HepG2 (cell line): ENCODE measurements around the gene LSR. TPM values are rescaled to one million over a fixed set of nuclear protein-coding genes. Genes with fewer than 3 reads are reported as not detected.

Experiments
- ARNT2 ChIP-seq: sonication (generic); formaldehyde crosslinking; IDR thresholded peaks from 2 replicates; pipeline ENCODE4 v1.8.0; 2022; ENCODE audit warnings: mild to moderate bottlenecking, low read depth, missing genetic modification reagents, moderate library complexity
- FOXK1 ChIP-seq: sonication (generic); formaldehyde crosslinking; IDR thresholded peaks from 2 replicates; pipeline ENCODE4 v1.4.0; 2020; ENCODE audit warnings: low read depth, missing genetic modification reagents, borderline replicate concordance
- HNF4G ChIP-seq, 2 experiments: sonication (generic) in 1 of 2; formaldehyde crosslinking in 1 of 2; IDR thresholded peaks; 2 replicates each; pipeline versions ENCODE4 v1.4.0 to v1.6.1; 2011 to 2020; ENCODE audit warnings: borderline replicate concordance in 2 of 2, low read depth in 2 of 2, mild to moderate bottlenecking in 2 of 2, low read length in 1 of 2, missing genetic modification reagents in 1 of 2, moderate library complexity in 1 of 2
- NFKBIZ ChIP-seq: IDR thresholded peaks from 2 replicates; pipeline ENCODE4 v1.6.1; 2018; ENCODE audit warnings: missing genetic modification reagents, missing compliant biosample characterization
- NR3C1 ChIP-seq: sonication (generic); formaldehyde crosslinking; IDR thresholded peaks from 2 replicates; pipeline ENCODE4 v1.4.0; 2020; ENCODE audit warnings: missing genetic modification reagents
- SETDB1 ChIP-seq: sonication (generic); formaldehyde crosslinking; IDR thresholded peaks from 2 replicates; pipeline ENCODE4 v1.5.1; 2020; ENCODE audit warnings: missing genetic modification reagents, mild to moderate bottlenecking, borderline replicate concordance
- SP5 ChIP-seq: IDR thresholded peaks from 2 replicates; pipeline ENCODE4 v1.6.1; 2016; ENCODE audit warnings: low read depth, borderline replicate concordance
- THYN1 ChIP-seq: sonication (generic); formaldehyde crosslinking; IDR thresholded peaks from 2 replicates; pipeline ENCODE4 v1.8.1; 2023; ENCODE audit warnings: low read depth, mild to moderate bottlenecking, moderate library complexity, missing genetic modification reagents, borderline replicate concordance
- ZBED4 ChIP-seq: sonication (generic); formaldehyde crosslinking; IDR thresholded peaks from 2 replicates; pipeline ENCODE4 v1.4.0; 2020; ENCODE audit warnings: missing genetic modification reagents, borderline replicate concordance
- ZBTB37 ChIP-seq: sonication (generic); formaldehyde crosslinking; IDR thresholded peaks from 2 replicates; pipeline ENCODE4 v1.4.0; 2020; ENCODE audit warnings: mild to moderate bottlenecking, missing genetic modification reagents
- ZNF256 ChIP-seq: sonication (generic); formaldehyde crosslinking; conservative IDR thresholded peaks from 2 replicates; pipeline ENCODE4 v1.4.0; 2020; ENCODE audit warnings: missing genetic modification reagents
- ZNF274 ChIP-seq: sonication (generic); formaldehyde crosslinking; IDR thresholded peaks from 2 replicates; pipeline ENCODE4 v1.5.1; 2020; ENCODE audit warnings: mild to moderate bottlenecking, missing genetic modification reagents
- ZNF337 ChIP-seq: sonication (generic); formaldehyde crosslinking; IDR thresholded peaks from 2 replicates; pipeline ENCODE4 v1.5.1; 2020; ENCODE audit warnings: missing genetic modification reagents, low read depth, mild to moderate bottlenecking, borderline replicate concordance
- ZNF382 ChIP-seq: sonication (generic); formaldehyde crosslinking; IDR thresholded peaks from 2 replicates; pipeline ENCODE4 v1.5.0; 2020; ENCODE audit warnings: missing genetic modification reagents, mild to moderate bottlenecking, borderline replicate concordance
- ZNF615 ChIP-seq: sonication (generic); formaldehyde crosslinking; IDR thresholded peaks from 2 replicates; pipeline ENCODE4 v1.5.0; 2020; ENCODE audit warnings: mild to moderate bottlenecking, missing genetic modification reagents, borderline replicate concordance
- ZNF619 ChIP-seq: sonication (generic); formaldehyde crosslinking; IDR thresholded peaks from 2 replicates; pipeline ENCODE4 v1.4.0; 2020; ENCODE audit warnings: mild to moderate bottlenecking, missing genetic modification reagents
- ZNF710 ChIP-seq: sonication (generic); formaldehyde crosslinking; IDR thresholded peaks from 2 replicates; pipeline ENCODE4 v1.5.0; 2020; ENCODE audit warnings: mild to moderate bottlenecking, missing genetic modification reagents, borderline replicate concordance
- ZNF75D ChIP-seq: sonication (generic); formaldehyde crosslinking; IDR thresholded peaks from 2 replicates; pipeline ENCODE4 v1.8.1; 2023; ENCODE audit warnings: missing genetic modification reagents, mild to moderate bottlenecking, borderline replicate concordance
- ZNF839 ChIP-seq: sonication (generic); formaldehyde crosslinking; IDR thresholded peaks from 2 replicates; pipeline ENCODE4 v1.4.0; 2020; ENCODE audit warnings: missing genetic modification reagents, mild to moderate bottlenecking, borderline replicate concordance
- ZSCAN12 ChIP-seq: sonication (generic); formaldehyde crosslinking; IDR thresholded peaks from 2 replicates; pipeline ENCODE4 v1.9.0; 2021; ENCODE audit warnings: mild to moderate bottlenecking, missing genetic modification reagents
- ZSCAN30 ChIP-seq: sonication (generic); formaldehyde crosslinking; IDR thresholded peaks from 2 replicates; pipeline ENCODE4 v1.5.0; 2020; ENCODE audit warnings: mild to moderate bottlenecking, missing genetic modification reagents
- polyA plus RNA-seq, 8 experiments: library from polyadenylated mRNA; depleted of rRNA in 3 of 8; stranded (reverse) in 7 of 8; unstranded in 1 of 8; fragments of >200 nt; fragmentation: Illumina TruSeq in 4 of 8; extraction: Trizol in 4 of 8; gene quantifications; 2 replicates each; pipeline versions ENCODE4 v1.2.1 to v1.2.3, GENCODE V29; 2011 to 2016; ENCODE audit warnings: low read depth in 4 of 8, missing spikeins in 1 of 8, mixed read lengths in 1 of 8; ENCODE audit not compliant: insufficient read depth in 1 of 8
- total RNA-seq, 5 experiments: library from RNA; depleted of rRNA; stranded (reverse); fragments of >200 nt; fragmentation: Illumina TruSeq; extraction: Trizol; gene quantifications; 2 replicates each; pipeline ENCODE4 v1.2.3, GENCODE V29; 2016; ENCODE audit warnings: low read depth in 1 of 5

The LSR gene
- total and polyA plus RNA-seq, 2 of the 13 experiments (the other 11 are each of a cell fraction or from before 2014, with no cell fraction given), result 29.2 to 79.2 TPM

GRCh38 chr19:35247526-35248309 lies 1.1 kb upstream of the LSR start (continued):
- TF ChIP-seq ZNF337 (CRISPR knock-in tag) (no peak), ZNF256 (CRISPR knock-in tag) (peak; percentile 78; the same call in 1 of the 2 replicates), ZSCAN30 (CRISPR knock-in tag) (no peak), ZNF619 (CRISPR knock-in tag) (no peak), ZSCAN12 (CRISPR knock-in tag) (no peak), NR3C1 (no peak), ZNF382 (CRISPR knock-in tag) (no peak), ZNF839 (CRISPR knock-in tag) (no peak), ZBTB37 (CRISPR knock-in tag) (no peak), ZNF710 (CRISPR knock-in tag) (no peak), NFKBIZ (no peak; the same call in 1 of the 2 replicates), HNF4G (IDR thresholded peaks at IDR 0.05; ENCODE audit: borderline replicate concordance, low read depth, low read length) (peak; percentile 19; the same call in 1 of the 2 replicates), HNF4G (CRISPR knock-in tag; IDR thresholded peaks at IDR 0.05; ENCODE audit: borderline replicate concordance, low read depth) (no peak), THYN1 (CRISPR knock-in tag) (no peak), ZNF75D (no peak), SETDB1 (CRISPR knock-in tag) (no peak), ARNT2 (0 out of 2 replicates have a peak, but pooled peaks have one; percentile 33), ZNF274 (CRISPR knock-in tag) (no peak), SP5 (CRISPR knock-in tag) (no peak; the same call in 1 of the 2 replicates), ZBED4 (no peak), FOXK1 (CRISPR knock-in tag) (0 out of 2 replicates have a peak, but pooled peaks have one; percentile 9), ZNF615 (CRISPR knock-in tag) (no peak; the same call in 1 of the 2 replicates)
